A204.1 (cell line): ENCODE measurements around the gene DIRAS1.
"Not testable (repeated sequence)": the region's sequence is repeated elsewhere in the genome, so short reads cannot be mapped to it uniquely, and the experiment has no call there.

Experiments
- FAIRE-seq: peaks from 2 replicates; lab custom pipeline; 2012; peaks lifted over from hg19 to GRCh38; lab: Jason Lieb, UNC

Gene DIRAS1

GRCh38 chr19:2706251-2706650 is 14.9 kb downstream of the DIRAS1 start:
- no peak for FAIRE-seq

- FAIRE-seq: no peak
Measured at GRCh38 chr19:2703691-2704216, 17.4 kb downstream of the DIRAS1 start.

DNA sequence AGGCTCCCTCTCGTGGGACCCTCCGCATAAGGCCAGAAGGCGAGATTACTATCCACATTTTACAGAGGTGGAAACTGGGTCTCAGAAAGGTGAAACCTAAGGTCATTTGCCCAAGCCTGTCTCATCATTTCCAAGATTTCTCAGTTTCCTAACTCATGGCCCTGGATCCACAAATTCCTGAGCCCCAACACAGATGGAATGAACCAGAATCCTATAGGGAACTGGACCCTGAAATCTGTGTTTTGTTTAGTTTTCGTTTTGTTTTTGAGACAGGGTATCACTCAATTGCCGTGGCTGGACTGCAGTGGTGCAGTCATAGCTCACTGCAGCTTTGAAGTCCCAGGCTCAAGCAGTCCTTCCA is 18.1 kb downstream of the DIRAS1 start:
- FAIRE-seq: no peak

GRCh38 chr19:2702170-2703076 is 18.7 kb downstream of the DIRAS1 start, which contains the start of gene GNG7:
Gene GNG7 (minus strand): TSS chr19:2702694. CDS start chr19:2520688, 182,006 bp downstream.
- no peak for FAIRE-seq

DNA sequence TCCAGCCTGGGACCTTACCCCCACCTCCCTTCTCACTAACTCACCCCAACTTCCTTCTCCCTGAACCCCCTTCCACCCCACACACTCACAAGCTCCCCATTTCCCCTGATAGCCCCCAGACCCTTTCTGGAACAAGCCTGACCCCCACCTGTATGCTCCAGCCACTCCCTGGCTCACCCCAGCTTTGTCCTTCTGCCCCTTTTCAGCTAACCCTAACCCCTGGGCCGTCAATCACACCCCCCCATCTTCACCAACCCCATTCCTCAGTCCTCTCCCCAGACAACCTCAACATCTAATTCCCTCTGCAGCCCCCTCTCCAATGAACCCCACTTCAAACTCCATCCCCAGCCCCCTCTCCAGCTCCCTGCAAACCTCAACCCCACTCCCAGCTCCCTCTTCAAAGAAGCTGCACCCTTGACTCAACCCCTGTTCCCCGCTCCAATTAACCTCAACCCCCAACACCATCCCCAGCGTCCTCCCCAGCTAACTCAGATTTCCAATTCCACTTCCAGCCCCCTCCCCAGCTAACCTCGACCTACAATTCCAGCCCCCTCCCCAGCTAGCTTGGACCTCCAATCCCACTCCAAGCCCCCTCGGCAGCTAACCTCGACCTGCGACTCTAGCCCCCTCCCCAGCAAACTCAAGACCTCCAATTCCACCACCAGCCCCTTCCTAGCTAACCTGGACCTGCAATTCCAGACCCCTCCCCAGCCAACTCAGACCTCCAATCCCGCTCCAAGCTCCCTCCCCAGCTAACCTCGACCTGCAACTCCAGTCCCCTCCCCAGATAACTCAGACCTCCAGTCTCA is 19.6 kb downstream of the DIRAS1 start:
- FAIRE-seq: no peak

DNA sequence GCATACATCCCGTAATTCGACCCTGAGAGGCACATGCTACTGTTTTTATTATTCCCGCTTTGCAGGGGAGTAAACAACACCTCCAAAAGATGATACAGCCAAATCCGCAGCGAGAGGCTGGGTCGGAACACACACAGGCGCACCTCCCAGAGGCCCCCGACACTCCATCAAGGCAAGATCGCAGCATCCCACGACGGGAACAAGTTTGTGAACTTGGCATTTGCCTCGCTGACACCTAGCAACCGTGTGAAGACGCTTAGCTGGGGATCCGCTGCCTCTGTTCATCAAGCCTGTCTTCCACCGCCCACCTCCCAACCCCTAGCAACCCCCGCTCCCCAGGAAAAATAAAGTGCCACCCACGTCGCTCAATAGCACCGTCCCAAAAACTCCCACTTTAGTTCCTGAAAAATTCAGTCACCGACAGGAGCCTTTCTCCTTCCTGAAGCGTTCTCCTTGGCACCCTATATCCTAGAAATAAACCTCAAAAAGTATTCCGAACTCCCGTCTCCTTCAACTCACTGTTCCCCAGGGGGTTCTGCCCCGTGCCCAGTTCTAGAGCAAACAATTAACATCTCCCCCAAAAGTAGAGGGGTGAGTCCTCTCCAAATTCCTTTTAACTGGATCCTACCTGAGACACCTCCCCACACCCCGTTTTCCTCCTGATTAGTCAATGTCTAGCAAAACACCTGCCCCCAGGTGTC is 20.4 kb downstream of the DIRAS1 start:
- FAIRE-seq: no peak

DNA sequence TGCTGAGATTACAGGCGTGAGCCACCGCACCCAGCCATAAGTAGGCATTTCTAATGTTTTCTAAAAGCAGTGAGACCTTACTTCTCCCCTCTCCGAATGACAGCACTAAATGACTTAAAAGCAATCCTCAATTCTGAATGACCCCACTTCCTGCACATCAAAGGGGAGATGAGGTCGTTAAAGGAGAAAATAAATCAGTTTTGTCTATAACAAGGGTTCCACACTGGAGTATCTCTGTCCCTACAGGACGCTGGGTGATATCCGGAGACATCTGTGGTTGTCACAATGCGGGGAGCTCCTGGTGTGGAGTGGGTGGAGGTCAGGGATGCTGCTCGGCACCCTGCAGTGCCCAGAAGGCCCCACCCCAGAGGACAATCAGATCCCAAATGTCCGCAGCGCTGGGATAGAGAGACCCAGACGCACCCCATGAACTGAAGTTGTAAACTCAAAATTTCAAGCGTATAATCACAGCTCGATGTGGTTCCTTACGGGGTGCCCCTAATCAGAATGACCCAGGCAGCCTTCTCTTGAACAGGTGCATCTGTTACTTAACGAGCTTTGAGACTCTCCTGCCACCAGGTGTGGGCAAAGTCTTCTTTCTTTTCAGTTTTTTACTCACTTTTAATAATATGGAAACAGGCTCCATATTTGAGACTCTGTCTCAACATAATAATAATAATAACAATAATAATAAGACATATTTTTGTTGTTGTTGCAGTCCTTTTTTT is 21.6 kb downstream of the DIRAS1 start:
- no peak for FAIRE-seq

- no peak for FAIRE-seq
Measured at GRCh38 chr19:2694196-2694595, 27.0 kb downstream of the DIRAS1 start.

- FAIRE-seq: no peak
Measured at GRCh38 chr19:2693492-2694160, 27.5 kb downstream of the DIRAS1 start.

DNA sequence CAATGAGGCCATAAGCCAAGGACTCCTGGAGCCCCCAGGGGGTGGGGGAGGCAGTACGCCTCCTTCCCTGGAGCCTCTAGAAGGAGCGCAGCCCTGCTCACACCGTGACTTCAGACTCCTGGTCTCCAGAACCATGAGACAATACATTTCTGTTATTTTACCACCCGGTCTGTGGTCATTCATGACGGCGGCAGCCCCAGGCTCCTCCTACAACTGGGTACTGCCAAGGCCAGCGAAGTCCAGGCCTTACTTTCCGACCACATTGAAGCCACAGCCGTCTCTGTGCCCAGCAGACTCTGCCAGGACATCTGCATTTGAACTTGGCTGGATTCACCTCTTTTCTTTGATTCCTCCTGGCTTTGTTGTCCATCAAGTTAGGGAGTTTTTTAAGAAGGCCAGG is 29.2 kb downstream of the DIRAS1 start:
- FAIRE-seq: no peak

DNA sequence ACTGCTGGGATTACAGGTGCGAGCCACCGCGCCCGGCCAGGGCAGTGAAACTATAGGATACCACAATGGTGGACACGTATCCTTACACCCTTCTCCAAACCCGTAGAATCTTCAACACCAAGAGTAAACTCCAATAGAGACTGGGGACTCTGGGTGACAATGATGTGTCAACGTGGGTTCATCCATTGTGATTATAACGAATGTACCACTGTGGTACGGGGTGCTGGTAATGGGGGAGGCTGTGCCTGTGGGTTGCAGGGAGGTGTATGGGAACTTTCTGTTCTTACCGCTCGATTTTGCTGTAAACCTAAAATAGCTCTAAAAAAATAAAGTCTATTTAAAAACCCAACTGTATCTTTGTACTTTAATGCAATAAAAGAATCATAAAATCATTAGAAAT is 30.3 kb downstream of the DIRAS1 start:
- no peak for FAIRE-seq

- FAIRE-seq: no peak
Measured at GRCh38 chr19:2686360-2686759, 34.8 kb downstream of the DIRAS1 start.

DNA sequence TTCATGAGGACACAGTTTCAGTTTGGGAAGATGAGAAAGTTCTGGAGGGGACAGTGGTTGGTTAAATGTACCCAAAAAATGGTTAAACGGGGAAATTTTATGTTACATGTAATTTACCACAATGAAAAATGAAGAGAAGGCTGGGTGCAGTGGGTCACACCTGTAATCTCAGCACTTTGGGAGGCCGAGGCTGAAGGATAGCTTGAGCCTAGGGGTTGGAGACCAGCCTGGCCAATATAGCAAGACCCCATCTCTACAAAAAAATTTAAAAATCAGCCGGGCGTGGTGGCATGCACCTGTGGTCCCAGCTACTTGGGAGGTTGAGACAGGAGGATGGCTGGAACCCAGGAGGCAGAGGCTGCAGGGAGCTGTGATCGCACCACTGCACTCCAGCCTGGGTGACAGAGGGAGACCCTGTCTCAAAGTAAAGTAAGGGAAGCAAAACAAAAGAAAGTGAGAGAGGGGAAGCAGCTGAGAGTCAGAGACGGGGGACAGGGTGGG is 35.9 kb downstream of the DIRAS1 start:
- FAIRE-seq: no peak

DNA sequence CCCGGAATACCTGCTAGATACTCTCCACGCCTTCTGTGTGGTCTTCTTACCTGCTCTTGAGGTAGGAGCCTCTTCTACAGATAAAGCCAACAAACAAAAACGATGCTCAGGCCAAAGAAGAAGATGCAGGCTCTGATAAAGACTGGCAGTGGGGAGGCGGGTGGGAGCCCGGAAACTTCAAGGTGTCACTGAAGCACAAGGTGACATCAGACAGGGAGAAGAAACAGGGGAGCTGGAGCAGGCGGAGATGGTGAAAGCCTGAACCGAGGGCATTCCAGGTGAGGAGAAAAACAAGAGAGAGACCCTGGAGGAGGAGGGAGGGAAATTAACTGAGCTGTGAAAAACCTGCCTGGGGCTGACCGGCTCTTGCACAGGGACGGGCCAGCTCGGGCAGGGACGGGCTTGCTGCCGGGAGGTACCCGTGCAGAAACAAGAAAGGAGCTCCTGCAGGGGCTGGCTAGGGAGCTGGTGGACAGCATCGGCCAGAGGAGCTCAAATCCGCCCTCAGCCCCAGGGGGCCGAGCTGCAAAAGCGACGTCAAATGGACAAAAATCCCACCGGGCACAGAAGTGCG is 37.7 kb downstream of the DIRAS1 start:
- no peak for FAIRE-seq

DNA sequence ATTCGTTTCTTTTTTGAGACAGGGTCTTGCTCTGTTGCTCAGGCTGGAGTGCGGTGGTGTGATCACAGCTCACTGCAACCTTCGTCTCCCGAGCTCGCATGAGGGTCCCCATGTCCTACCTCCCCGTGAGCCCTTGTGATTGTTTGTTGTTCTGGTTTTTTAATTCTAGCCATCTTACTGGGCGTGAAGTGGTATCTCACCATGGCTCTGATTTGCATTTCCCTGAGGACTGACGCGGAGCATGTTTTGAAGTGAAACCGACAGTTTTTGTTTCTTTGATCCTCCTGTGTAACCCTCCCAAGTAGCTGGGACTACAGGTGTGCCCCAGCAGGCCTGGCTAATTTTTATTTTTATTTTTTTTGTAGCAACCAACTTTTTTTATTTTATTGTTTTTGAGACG is 40.4 kb downstream of the DIRAS1 start:
- FAIRE-seq: no peak

DNA sequence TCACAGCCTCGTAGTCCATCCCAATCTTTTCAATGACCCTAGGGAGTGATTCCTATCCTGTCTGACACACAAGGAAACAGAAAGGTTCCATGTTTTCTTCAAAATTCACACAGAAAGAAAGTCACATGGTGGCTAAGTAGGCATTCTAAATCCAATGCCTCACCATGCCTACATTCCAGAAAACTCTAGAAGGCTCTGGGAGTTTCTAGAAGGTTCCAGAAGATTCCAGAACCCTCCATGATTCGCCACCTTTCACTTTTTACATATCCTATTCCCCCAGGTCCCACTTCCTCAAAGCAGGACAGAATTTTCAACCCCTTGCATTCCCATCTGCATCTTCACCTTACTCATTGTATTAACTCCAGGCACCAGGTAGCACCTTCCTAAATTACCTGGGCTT is 41.7 kb downstream of the DIRAS1 start:
- FAIRE-seq: no peak

- FAIRE-seq: not testable (repeated sequence)
Measured at GRCh38 chr19:2678948-2679347, 42.2 kb downstream of the DIRAS1 start.

- FAIRE-seq: no peak
Measured at GRCh38 chr19:2678044-2678671, 43.0 kb downstream of the DIRAS1 start.

GRCh38 chr19:2676823-2677222 is 44.3 kb downstream of the DIRAS1 start:
- FAIRE-seq: no peak

DNA sequence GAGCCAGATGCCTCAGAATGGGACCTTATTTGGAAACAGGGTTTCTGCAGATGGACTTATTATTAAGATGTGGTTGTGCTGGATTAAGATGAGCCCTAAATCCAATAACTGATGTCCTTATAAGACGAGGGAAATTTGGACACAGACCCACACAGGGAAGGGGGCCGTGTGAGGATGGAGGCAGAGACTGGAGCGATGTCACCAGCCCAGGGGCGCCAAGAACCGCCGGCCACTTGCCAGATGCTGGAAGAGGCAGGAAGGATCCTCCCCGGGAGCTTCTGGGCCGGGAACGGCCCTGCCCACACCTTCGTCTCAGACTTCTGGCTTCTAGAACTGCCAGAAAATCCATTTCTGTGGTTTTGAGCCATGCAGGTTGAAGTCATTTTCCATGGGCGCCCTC is 45.3 kb downstream of the DIRAS1 start:
- FAIRE-seq: no peak
